Esophagus muscularis mucosa (tissue), 4 donors: Measurements from ENCODE around the gene C4orf36.

Source experiments
- CTCF ChIP-seq, 3 experiments: fragments of 200-600 bp in 2 of 3; fragments of 450-650 bp in 1 of 3; sonication (generic) in 2 of 3; IDR thresholded peaks; one replicate each; pipeline ENCODE4 v1.5.1; 2017 to 2019; ENCODE audit warnings: antibody characterized with exemption in 3 of 3, mild to moderate bottlenecking in 2 of 3, moderate library complexity in 1 of 3
- EP300 ChIP-seq: sonication (generic); formaldehyde crosslinking; IDR thresholded peaks from one replicate; pipeline ENCODE4 v1.6.1; 2017; ENCODE audit warnings: antibody characterized with exemption
- POLR2A ChIP-seq: fragments of 450-650 bp; IDR thresholded peaks from one replicate; pipeline ENCODE4 v1.6.1; 2017; ENCODE audit warnings: antibody characterized with exemption, moderate library complexity, mild to moderate bottlenecking, low read depth

- TF ChIP-seq CTCF (IDR thresholded peaks at IDR 0.05): no peak
- TF ChIP-seq POLR2A: no peak
- TF ChIP-seq EP300: no peak
These were observed 6.3 kb upstream of the C4orf36 start for GRCh38 chr4:86898562-86898961.
